Measurements from ENCODE around the gene CUL1. TPM values are rescaled to one million over a fixed set of nuclear protein-coding genes. Genes with fewer than 3 reads are reported as not detected.

The CUL1 gene
- polyA plus RNA-seq (ENCODE audit: insufficient read length), result 62.9 TPM
- long read RNA-seq, donor 1, transcript CUL1-201 (22 exons, 3,064 nt), result major isoform, 11 of 12 reads
- long read RNA-seq, donor 1, partial matches to known transcripts, result 0 of 12 reads
- long read RNA-seq, donor 1, other reads (novel, unspliced or antisense), result 0 of 12 reads
- long read RNA-seq, donor 2, transcript CUL1-201 (22 exons, 3,064 nt), result major isoform, 9 of 16 reads
- long read RNA-seq, donor 2, partial matches to known transcripts, result 6 of 16 reads
- long read RNA-seq, donor 2, other reads (novel, unspliced or antisense), result 0 of 16 reads
- long read RNA-seq, donor 3, transcript CUL1-201 (22 exons, 3,064 nt), result major isoform, 7 of 8 reads
- long read RNA-seq, donor 3, partial matches to known transcripts, result 0 of 8 reads
- long read RNA-seq, donor 3, other reads (novel, unspliced or antisense), result 0 of 8 reads
- long read RNA-seq, donor 4, result 0 reads
- long read RNA-seq, donor 5, transcript CUL1-201 (22 exons, 3,064 nt), result major isoform, 14 of 17 reads
- long read RNA-seq, donor 5, partial matches to known transcripts, result 0 of 17 reads
- long read RNA-seq, donor 5, other reads (novel, unspliced or antisense), result 0 of 17 reads
- long read RNA-seq, donor 6, transcript CUL1-201 (22 exons, 3,064 nt), result major isoform, 12 of 13 reads
- long read RNA-seq, donor 6, partial matches to known transcripts, result 0 of 13 reads
- long read RNA-seq, donor 6, other reads (novel, unspliced or antisense), result 0 of 13 reads
- long read RNA-seq, donor 7, transcript CUL1-201 (22 exons, 3,064 nt), result major isoform, 15 of 22 reads
- long read RNA-seq, donor 7, partial matches to known transcripts, result 7 of 22 reads
- long read RNA-seq, donor 7, other reads (novel, unspliced or antisense), result 0 of 22 reads
- long read RNA-seq, donor 8, partial matches to known transcripts, result 0 of 4 reads
- long read RNA-seq, donor 8, other reads (novel, unspliced or antisense), result 0 of 4 reads

- no peak for DNase-seq
These were observed at the start of gene CUL1 for GRCh38 chr7:148698397-148699023. Gene CUL1, plus strand, starts transcription at chr7:148698903. Its CDS starts 31,220 bp downstream, at chr7:148730123.

- DNase-seq, result no peak
These were observed 48.4 kb upstream of the CUL1 start for GRCh38 chr7:148650232-148650858.

GRCh38 chr7:148652773-148653172 lies 45.9 kb upstream of the CUL1 start:
- DNase-seq, result no peak

- DNase-seq, result no peak
These were observed 40.8 kb upstream of the CUL1 start for GRCh38 chr7:148657929-148658328.

GRCh38 chr7:148661471-148661870 lies 37.2 kb upstream of the CUL1 start:
- DNase-seq, result no peak

GRCh38 chr7:148662646-148663045 lies 36.1 kb upstream of the CUL1 start:
- no peak for DNase-seq

- DNase-seq, result peak; percentile 10
These were observed 34.4 kb upstream of the CUL1 start for GRCh38 chr7:148664324-148664723.

- DNase-seq, result no peak
These were observed 33.5 kb upstream of the CUL1 start for GRCh38 chr7:148665221-148665620.

GRCh38 chr7:148669927-148670326 lies 28.8 kb upstream of the CUL1 start:
- no peak for DNase-seq

- no peak for DNase-seq
These were observed 28.3 kb upstream of the CUL1 start for GRCh38 chr7:148670374-148670773.

GRCh38 chr7:148670807-148671206 lies 27.9 kb upstream of the CUL1 start:
- DNase-seq, result no peak

- no peak for DNase-seq
These were observed 26.7 kb upstream of the CUL1 start for GRCh38 chr7:148672041-148672440.

- no peak for DNase-seq
These were observed 24.0 kb upstream of the CUL1 start for GRCh38 chr7:148674689-148675088.

- DNase-seq, result no peak
These were observed 22.4 kb upstream of the CUL1 start for GRCh38 chr7:148676291-148676690.

GRCh38 chr7:148681821-148682220 lies 16.9 kb upstream of the CUL1 start:
- no peak for DNase-seq

- DNase-seq, result no peak
These were observed 14.3 kb upstream of the CUL1 start for GRCh38 chr7:148684289-148684830.

GRCh38 chr7:148686312-148686937 lies 12.3 kb upstream of the CUL1 start:
- DNase-seq, result no peak

GRCh38 chr7:148687555-148687954 lies 11.1 kb upstream of the CUL1 start:
- no peak for DNase-seq

GRCh38 chr7:148688526-148688925 lies 10.2 kb upstream of the CUL1 start:
- DNase-seq, result no peak

- no peak for DNase-seq
These were observed 5.1 kb upstream of the CUL1 start for GRCh38 chr7:148693651-148694050.

GRCh38 chr7:148694631-148695030 lies 4.1 kb upstream of the CUL1 start:
- no peak for DNase-seq

Measured in left kidney (tissue), 8 donors.